HUES64 (cell line): ENCODE data around the gene ZWILCH.
A peak's percentile ranks its signal among the peaks of the same experiment; 100 is the strongest.

ENCODE experiments used
- H3K27ac ChIP-seq: 2 replicates; pipeline ENCODE4 v1.7.0; 2013; ENCODE audit warnings: low read depth, low read length, inconsistent platforms
- H3K27me3 ChIP-seq: 2 replicates; pipeline ENCODE4 v1.6.1; 2013; ENCODE audit warnings: mild to moderate bottlenecking, low read length; ENCODE audit not compliant: insufficient read depth
- H3K36me3 ChIP-seq: 2 replicates; pipeline ENCODE4 v1.6.1; 2013; ENCODE audit warnings: mild to moderate bottlenecking, low read length; ENCODE audit not compliant: insufficient read depth
- H3K4me1 ChIP-seq: 2 replicates; pipeline ENCODE4 v1.6.1; 2013; ENCODE audit warnings: mild to moderate bottlenecking, low read length, moderate library complexity; ENCODE audit not compliant: insufficient read depth
- H3K4me3 ChIP-seq: 2 replicates; pipeline ENCODE4 v1.5.1; 2013; ENCODE audit warnings: mild to moderate bottlenecking, low read length, moderate library complexity
- H3K9ac ChIP-seq: 2 replicates; pipeline ENCODE4 v1.6.1; 2013; ENCODE audit warnings: mild to moderate bottlenecking, low read depth, low read length
- H3K9me3 ChIP-seq: 2 replicates; pipeline ENCODE4 v1.6.1; 2013; ENCODE audit warnings: low read depth, low read length; ENCODE audit not compliant: insufficient read depth
- WGBS: fragments of 150-250, 120-280 bp; methylation state at CpG from one replicate; pipeline ENCODE4 v1.1.7; 2013; ENCODE audit warnings: missing lambda C conversion rate; 5-methylcytosine and 5-hydroxymethylcytosine counted together

Gene ZWILCH

GRCh38 chr15:66474135-66474534, 31.0 kb upstream of the ZWILCH start:
- Histone ChIP-seq H3K4me3 (peak overlapping the region; percentile 23; the same call in 1 of the 2 replicates), H3K27me3 (no peaks in the 10 kb centered on the region), H3K4me1 (peaks cover 74% of the 10 kb centered on the region), H3K9me3 (no peaks in the 10 kb centered on the region), H3K27ac (peak overlapping the region; percentile 93), H3K36me3 (no peaks in the 10 kb centered on the region), H3K9ac (peak overlapping the region; percentile 62)
- WGBS = 3% methylated on average over 2 of the region's 2 CpGs

GRCh38 chr15:66474963-66475362, 30.2 kb upstream of the ZWILCH start:
- Histone ChIP-seq H3K9ac (peak overlapping the region; percentile 13; the same call in 1 of the 2 replicates), H3K36me3 (no peaks in the 10 kb centered on the region), H3K27ac (no peak overlapping the region; the same call in 1 of the 2 replicates), H3K4me3 (no peak overlapping the region), H3K27me3 (no peaks in the 10 kb centered on the region), H3K9me3 (no peaks in the 10 kb centered on the region), H3K4me1 (peaks cover 67% of the 10 kb centered on the region)
- WGBS = 82% methylated on average over 3 of the region's 3 CpGs

- 74% methylated on average over 4 of the region's 4 CpGs for WGBS
- peaks cover 52% of the 10 kb centered on the region for H3K4me1 ChIP-seq
- H3K9ac ChIP-seq = no peak overlapping the region
- no peaks in the 10 kb centered on the region for H3K9me3 ChIP-seq
- H3K4me3 ChIP-seq = no peak overlapping the region
- H3K36me3 ChIP-seq = peaks cover 10% of the 10 kb centered on the region
- H3K27ac ChIP-seq = no peak overlapping the region
- H3K27me3 ChIP-seq = no peaks in the 10 kb centered on the region
Observed at GRCh38 chr15:66476535-66476934, 28.6 kb upstream of the ZWILCH start.

- H3K4me3 ChIP-seq = no peak overlapping the region
- peaks cover 15% of the 10 kb centered on the region for H3K36me3 ChIP-seq
- 82% methylated on average over 2 of the region's 2 CpGs for WGBS
- no peak overlapping the region for H3K9ac ChIP-seq
- peaks cover 49% of the 10 kb centered on the region for H3K4me1 ChIP-seq
- no peak overlapping the region for H3K27ac ChIP-seq
- no peaks in the 10 kb centered on the region for H3K9me3 ChIP-seq
- no peaks in the 10 kb centered on the region for H3K27me3 ChIP-seq
Observed at GRCh38 chr15:66477011-66477410, 28.1 kb upstream of the ZWILCH start.

GRCh38 chr15:66480267-66480666, 24.9 kb upstream of the ZWILCH start:
- no peaks in the 10 kb centered on the region for H3K9me3 ChIP-seq
- peaks cover 17% of the 10 kb centered on the region for H3K4me1 ChIP-seq
- 96% methylated on average over 6 of the region's 6 CpGs for WGBS
- no peaks in the 10 kb centered on the region for H3K27me3 ChIP-seq
- H3K4me3 ChIP-seq = no peak overlapping the region
- H3K9ac ChIP-seq = no peak overlapping the region
- no peak overlapping the region for H3K27ac ChIP-seq
- H3K36me3 ChIP-seq = peaks cover 36% of the 10 kb centered on the region

GRCh38 chr15:66481107-66481856, 23.8 kb upstream of the ZWILCH start:
- Histone ChIP-seq H3K27ac (no peak overlapping the region), H3K36me3 (peaks cover 45% of the 10 kb centered on the region), H3K27me3 (no peaks in the 10 kb centered on the region), H3K9me3 (no peaks in the 10 kb centered on the region), H3K9ac (no peak overlapping the region), H3K4me1 (peaks cover 7% of the 10 kb centered on the region), H3K4me3 (no peak overlapping the region)
- 96% methylated on average over 10 of the region's 10 CpGs for WGBS

- 93% methylated on average over 9 of the region's 9 CpGs for WGBS
- H3K27me3 ChIP-seq = no peaks in the 10 kb centered on the region
- H3K27ac ChIP-seq = no peak overlapping the region
- H3K4me3 ChIP-seq = no peak overlapping the region
- H3K4me1 ChIP-seq = no peaks in the 10 kb centered on the region
- H3K9ac ChIP-seq = no peak overlapping the region
- peaks cover 57% of the 10 kb centered on the region for H3K36me3 ChIP-seq
- H3K9me3 ChIP-seq = no peaks in the 10 kb centered on the region
Observed at GRCh38 chr15:66482539-66482938, 22.6 kb upstream of the ZWILCH start.

- no peak overlapping the region for H3K4me3 ChIP-seq
- peaks cover 64% of the 10 kb centered on the region for H3K36me3 ChIP-seq
- WGBS = 93% methylated on average over 3 of the region's 3 CpGs
- no peaks in the 10 kb centered on the region for H3K4me1 ChIP-seq
- H3K9ac ChIP-seq = no peak overlapping the region
- no peak overlapping the region for H3K27ac ChIP-seq
- no peaks in the 10 kb centered on the region for H3K9me3 ChIP-seq
- no peaks in the 10 kb centered on the region for H3K27me3 ChIP-seq
Observed at GRCh38 chr15:66483131-66483566, 22.0 kb upstream of the ZWILCH start.

GRCh38 chr15:66484539-66485112, 20.5 kb upstream of the ZWILCH start:
- Histone ChIP-seq H3K4me1 (no peaks in the 10 kb centered on the region), H3K9ac (no peak overlapping the region), H3K27me3 (no peaks in the 10 kb centered on the region), H3K36me3 (peaks cover 78% of the 10 kb centered on the region), H3K9me3 (no peaks in the 10 kb centered on the region), H3K4me3 (no peak overlapping the region), H3K27ac (no peak overlapping the region)
- 92% methylated on average over 5 of the region's 5 CpGs for WGBS

GRCh38 chr15:66486887-66487286, 18.2 kb upstream of the ZWILCH start:
- Histone ChIP-seq H3K27me3 (no peaks in the 10 kb centered on the region), H3K4me3 (no peak overlapping the region), H3K9me3 (no peaks in the 10 kb centered on the region), H3K36me3 (peaks cover 87% of the 10 kb centered on the region), H3K4me1 (no peaks in the 10 kb centered on the region), H3K9ac (no peak overlapping the region), H3K27ac (no peak overlapping the region)
- 95% methylated on average over 3 of the region's 3 CpGs for WGBS

- Histone ChIP-seq H3K9ac (no peak overlapping the region), H3K4me3 (no peak overlapping the region), H3K27me3 (no peaks in the 10 kb centered on the region), H3K27ac (no peak overlapping the region), H3K36me3 (peaks cover 92% of the 10 kb centered on the region), H3K4me1 (no peaks in the 10 kb centered on the region), H3K9me3 (no peaks in the 10 kb centered on the region)
- 94% methylated on average over 5 of the region's 5 CpGs for WGBS
Observed at GRCh38 chr15:66488525-66488924, 16.6 kb upstream of the ZWILCH start.
